Esophagus (tissue), 2 donors: Measurements from ENCODE around the gene PLXNA2. TPM values are rescaled to one million over a fixed set of nuclear protein-coding genes. Genes with fewer than 3 reads are reported as not detected.

Source experiments
- H3K27ac ChIP-seq, 2 donors: one replicate each; pipeline ENCODE4 v1.5.1; 2013; ENCODE audit warnings: low read depth in 2 of 2, mild to moderate bottlenecking in 2 of 2, inconsistent platforms in 1 of 2, low read length in 1 of 2, moderate library complexity in 1 of 2
- H3K27me3 ChIP-seq, 2 donors: one replicate each; pipeline ENCODE4 v1.6.1; 2013; ENCODE audit warnings: low read length in 2 of 2, control low read depth in 1 of 2, mild to moderate bottlenecking in 1 of 2; ENCODE audit not compliant: insufficient read depth in 2 of 2, control insufficient read depth in 1 of 2
- H3K36me3 ChIP-seq, 2 donors: one replicate each; pipeline ENCODE4 v1.6.1; 2013; ENCODE audit warnings: low read length in 1 of 2; ENCODE audit not compliant: control insufficient read depth in 2 of 2, insufficient read depth in 2 of 2
- H3K4me1 ChIP-seq, 2 donors: one replicate each; pipeline ENCODE4 v1.6.1; 2013; ENCODE audit warnings: low read length in 1 of 2; ENCODE audit not compliant: control insufficient read depth in 2 of 2, insufficient read depth in 2 of 2
- H3K4me3 ChIP-seq, 2 donors: one replicate each; pipeline ENCODE4 v1.5.1; 2013; ENCODE audit warnings: low read length in 2 of 2, mild to moderate bottlenecking in 2 of 2, low read depth in 1 of 2, moderate library complexity in 1 of 2
- H3K9me3 ChIP-seq, 2 donors: one replicate each; pipeline ENCODE4 v1.6.1; 2013; ENCODE audit warnings: mild to moderate bottlenecking in 2 of 2, low read depth in 1 of 2, low read length in 1 of 2, moderate library complexity in 1 of 2; ENCODE audit not compliant: control insufficient read depth in 2 of 2, insufficient read depth in 1 of 2
- WGBS, 2 donors: extraction: QIAGEN DNeasy Blood & Tissue Kit; methylation state at CpG; one replicate each; pipeline ENCODE4 v1.1.7; 2013; 5-methylcytosine and 5-hydroxymethylcytosine counted together
- polyA plus RNA-seq, 2 donors: library from polyadenylated mRNA; stranded (reverse); fragments of 200-250 nt; gene quantifications; one replicate each; pipeline ENCODE4 v1.2.3, GENCODE V29; 2013
- donor health status: healthy with polysubstance abuse.
- donor health status: Bipolar disorder and iron deficiency.

PLXNA2 gene
- polyA plus RNA-seq, 2 donors = 12.6 to 25.5 TPM

- no peaks in the 10 kb centered on the region for H3K36me3 ChIP-seq
- no peaks in the 10 kb centered on the region for H3K9me3 ChIP-seq
- H3K27ac ChIP-seq = no peak overlapping the region
- H3K4me3 ChIP-seq = no peak overlapping the region
- 87 to 95% methylated on average over 1 of the region's 1 CpG for WGBS, 2 donors
- no peaks in the 10 kb centered on the region for H3K4me1 ChIP-seq
- no peaks in the 10 kb centered on the region for H3K27me3 ChIP-seq
Observed at GRCh38 chr1:208254376-208254775, 10.2 kb upstream of the PLXNA2 start.

GRCh38 chr1:208252836-208253576, 8.8 kb upstream of the PLXNA2 start:
- Histone ChIP-seq H3K36me3 (no peaks in the 10 kb centered on the region), H3K27ac (no peak overlapping the region), H3K27me3 (no peaks in the 10 kb centered on the region), H3K4me3 (no peak overlapping the region), H3K4me1 (no peaks in the 10 kb centered on the region), H3K9me3 (no peaks in the 10 kb centered on the region)
- 71 to 81% methylated on average over 7 of the region's 7 CpGs for WGBS, 2 donors

- Histone ChIP-seq H3K9me3 (no peaks in the 10 kb centered on the region), H3K36me3 (no peaks in the 10 kb centered on the region), H3K4me1 (no peaks in the 10 kb centered on the region), H3K4me3 (no peak overlapping the region), H3K27ac (no peak overlapping the region), H3K27me3 (no peaks in the 10 kb centered on the region)
- 55 to 56% methylated on average over 22 of the region's 22 CpGs for WGBS, 2 donors
Observed at GRCh38 chr1:208251911-208252835, 8.0 kb upstream of the PLXNA2 start.

- no peaks in the 10 kb centered on the region for H3K4me1 ChIP-seq
- H3K4me3 ChIP-seq = no peak overlapping the region
- H3K27ac ChIP-seq = no peak overlapping the region
- no peaks in the 10 kb centered on the region for H3K27me3 ChIP-seq
- no peaks in the 10 kb centered on the region for H3K9me3 ChIP-seq
- H3K36me3 ChIP-seq = no peaks in the 10 kb centered on the region
- WGBS, 2 donors = 63 to 81% methylated on average over 5 of the region's 5 CpGs
Observed at GRCh38 chr1:208251015-208251414, 6.8 kb upstream of the PLXNA2 start.

GRCh38 chr1:208250613-208251012, 6.4 kb upstream of the PLXNA2 start:
- Histone ChIP-seq H3K36me3 (no peaks in the 10 kb centered on the region), H3K9me3 (no peaks in the 10 kb centered on the region), H3K4me1 (no peaks in the 10 kb centered on the region), H3K27ac (no peak overlapping the region), H3K4me3 (no peak overlapping the region), H3K27me3 (no peaks in the 10 kb centered on the region)
- 67 to 73% methylated on average over 6 of the region's 6 CpGs for WGBS, 2 donors

GRCh38 chr1:208248991-208249696, 5.0 kb upstream of the PLXNA2 start:
- H3K27ac ChIP-seq = no peak overlapping the region
- WGBS, 2 donors = 86 to 87% methylated on average over 5 of the region's 5 CpGs
- no peaks in the 10 kb centered on the region for H3K27me3 ChIP-seq
- no peaks in the 10 kb centered on the region for H3K36me3 ChIP-seq
- no peaks in the 10 kb centered on the region for H3K4me1 ChIP-seq
- H3K4me3 ChIP-seq = no peak overlapping the region
- no peaks in the 10 kb centered on the region for H3K9me3 ChIP-seq

GRCh38 chr1:208248307-208248801, 4.2 kb upstream of the PLXNA2 start:
- Histone ChIP-seq H3K4me3 (no peak overlapping the region), H3K9me3 (no peaks in the 10 kb centered on the region), H3K27ac (no peak overlapping the region), H3K4me1 (no peaks in the 10 kb centered on the region), H3K27me3 (no peaks in the 10 kb centered on the region), H3K36me3 (no peaks in the 10 kb centered on the region)
- 66 to 69% methylated on average over 7 of the region's 7 CpGs for WGBS, 2 donors

- Histone ChIP-seq H3K27me3 (no peaks in the 10 kb centered on the region), H3K27ac (no peak overlapping the region), H3K9me3 (no peaks in the 10 kb centered on the region), H3K36me3 (no peaks in the 10 kb centered on the region), H3K4me3 (no peak overlapping the region), H3K4me1 (no peaks in the 10 kb centered on the region)
- 69 to 74% methylated on average over 5 of the region's 5 CpGs for WGBS, 2 donors
Observed at GRCh38 chr1:208247696-208248095, 3.5 kb upstream of the PLXNA2 start.

- no peaks in the 10 kb centered on the region for H3K27me3 ChIP-seq
- peak overlapping the region; percentile 25 to 79 for H3K4me3 ChIP-seq
- 8% methylated on average over 22 of the region's 22 CpGs for WGBS, 2 donors
- peaks cover 2 to 5% of the 10 kb centered on the region in 2 donors for H3K4me1 ChIP-seq
- no peaks in the 10 kb centered on the region for H3K9me3 ChIP-seq
- peak overlapping the region; percentile 86 to 95 for H3K27ac ChIP-seq
- H3K36me3 ChIP-seq = no peaks in the 10 kb centered on the region
Observed at GRCh38 chr1:208245185-208245705, 1.1 kb upstream of the PLXNA2 start.
